SK-N-SH (cell line): ENCODE data around the gene LIME1.

Experiments
- CHD2 ChIP-seq: fragments of 150-350 bp; IDR thresholded peaks from 2 replicates; pipeline ENCODE4 v1.6.1; 2018; ENCODE audit warnings: low read length; ENCODE audit not compliant: partially characterized antibody
- CTCF ChIP-seq: fragments of 200-600 bp; sonication (generic); IDR thresholded peaks from 2 replicates; pipeline ENCODE4 v1.6.1; 2017; ENCODE audit warnings: antibody characterized with exemption, mild to moderate bottlenecking, moderate library complexity
- EZH2phosphoT487 ChIP-seq: fragments of 200-600 bp; sonication (generic); IDR thresholded peaks from 2 replicates; pipeline ENCODE4 v1.6.1; 2017; ENCODE audit warnings: low read depth, mixed run types, mild to moderate bottlenecking, antibody characterized with exemption, moderate library complexity, borderline replicate concordance
- GABPA ChIP-seq: IDR thresholded peaks from 2 replicates; pipeline ENCODE4 v1.4.0; 2012; ENCODE audit warnings: low read depth, mild to moderate bottlenecking
- JUND ChIP-seq: IDR thresholded peaks from 2 replicates; pipeline ENCODE4 v1.4.0; 2012
- MXI1 ChIP-seq: IDR thresholded peaks from 2 replicates; pipeline ENCODE4 v1.6.1; 2012; ENCODE audit warnings: mild to moderate bottlenecking, low read depth, low read length, improper control_type of control experiment
- PBX3 ChIP-seq: IDR thresholded peaks from 2 replicates; pipeline ENCODE4; 2012
- POLR2AphosphoS5 ChIP-seq: IDR thresholded peaks from 2 replicates; pipeline ENCODE4 v1.6.1; 2012; ENCODE audit warnings: low read depth, low read length
- SIN3A ChIP-seq: IDR thresholded peaks from 2 replicates; pipeline ENCODE4 v1.6.1; 2012; ENCODE audit warnings: low read depth, mild to moderate bottlenecking, low read length, moderate library complexity, borderline replicate concordance
- TAF1 ChIP-seq: IDR thresholded peaks from 2 replicates; pipeline ENCODE4 v1.6.1; 2012; ENCODE audit warnings: low read depth, mild to moderate bottlenecking, low read length, moderate library complexity, borderline replicate concordance
- TEAD4 ChIP-seq: IDR thresholded peaks from 2 replicates; pipeline ENCODE4 v1.4.0; 2012; ENCODE audit warnings: mild to moderate bottlenecking, borderline replicate concordance; ENCODE audit not compliant: insufficient read depth
- YY1 ChIP-seq: IDR thresholded peaks from 2 replicates; pipeline ENCODE4 v1.4.0; 2012; ENCODE audit warnings: low read depth, mild to moderate bottlenecking

DNA sequence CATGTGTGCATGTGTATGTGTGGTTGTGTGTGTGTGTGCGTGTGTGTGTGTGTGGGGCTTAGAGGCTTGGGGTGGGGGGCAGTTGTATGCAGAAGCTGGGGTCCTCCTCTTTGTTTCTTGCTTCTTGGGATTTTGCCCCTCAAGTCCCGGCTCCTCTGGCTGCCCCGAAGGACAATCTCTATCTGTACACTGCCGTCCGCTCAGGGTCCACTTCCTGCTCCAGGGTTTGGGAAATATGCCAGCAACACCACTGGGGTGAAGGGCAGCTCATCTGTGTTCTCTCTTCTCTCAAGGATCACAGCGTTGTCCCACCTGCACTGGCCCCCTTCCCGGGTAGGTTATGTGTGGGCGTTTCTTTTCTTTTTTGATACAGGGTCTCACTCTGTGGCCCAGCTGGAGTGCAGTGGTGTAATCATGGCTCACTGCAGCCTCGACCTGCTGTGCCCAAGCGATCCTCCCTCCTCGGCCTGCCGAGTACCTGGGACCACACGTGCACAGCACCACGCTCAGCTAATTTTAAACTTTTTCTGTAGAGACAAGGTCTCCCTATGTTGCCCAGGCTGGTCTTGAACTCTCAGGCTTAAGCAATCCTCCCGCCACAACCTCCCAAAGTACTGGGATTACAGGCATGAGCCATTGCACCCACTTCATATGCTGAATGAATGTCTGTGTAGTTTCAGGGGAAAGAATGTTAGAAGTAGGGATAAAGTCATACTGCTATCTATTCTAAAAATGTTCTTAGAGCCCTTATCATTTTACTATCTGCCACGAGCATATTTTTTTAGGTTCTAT lies 28.8 kb downstream of the LIME1 start:
- TF ChIP-seq CTCF (no peak), POLR2AphosphoS5 (no peak), GABPA (no peak), TEAD4 (no peak), MXI1 (no peak), TAF1 (no peak), YY1 (no peak), CHD2 (no peak), EZH2phosphoT487 (no peak), PBX3 (no peak), JUND (no peak), SIN3A (no peak)
